Activated T-cell treated with anti-CD3 and anti-CD28 coated beads, Interleukin-2, amount 50 U/mL, for 72 hours (primary cell): ENCODE data around the gene IL1RAP. TPM values are rescaled to one million over a fixed set of nuclear protein-coding genes. Genes with fewer than 3 reads are reported as not detected.
"Not testable (repeated sequence)": the region's sequence is repeated elsewhere in the genome, so short reads cannot be mapped to it uniquely, and the experiment has no call there.

Experiments
- ATAC-seq, 2 donors: fragments of 150-1000 bp; cut with Tn5 transposase; replicated peaks in 1 of 2; 2 replicates each; pipeline ENCODE4 v1.10.0; 2021; ENCODE audit warnings: moderate library complexity in 2 of 2, mild to moderate bottlenecking in 1 of 2
- DNase-seq, 2 donors: peaks; one replicate each; pipeline ENCODE4 v3.0.0; 2021 to 2022; ENCODE audit warnings: mixed read lengths in 1 of 2
- H3K27ac Mint-ChIP-seq: one replicate; pipeline ENCODE4 v1.8.0; 2022; ENCODE audit warnings: mild to moderate bottlenecking, moderate library complexity, mixed read lengths
- H3K27me3 Mint-ChIP-seq: one replicate; pipeline ENCODE4 v1.8.0; 2022; ENCODE audit warnings: low read depth, mixed read lengths
- H3K36me3 Mint-ChIP-seq, 2 donors: one replicate each; pipeline ENCODE4 v1.8.0; 2022; ENCODE audit warnings: mixed read lengths in 2 of 2, mild to moderate bottlenecking in 1 of 2; ENCODE audit not compliant: insufficient read depth in 2 of 2
- H3K4me1 Mint-ChIP-seq: one replicate; pipeline ENCODE4 v1.8.0; 2022; ENCODE audit warnings: low read depth, mixed read lengths
- H3K4me3 Mint-ChIP-seq, 2 donors: one replicate each; pipeline ENCODE4 v1.8.0; 2022; ENCODE audit warnings: mild to moderate bottlenecking in 2 of 2, mixed read lengths in 2 of 2, moderate library complexity in 2 of 2
- H3K9me3 Mint-ChIP-seq, 2 donors: one replicate each; pipeline ENCODE4 v1.8.0; 2022; ENCODE audit warnings: mixed read lengths in 2 of 2
- total RNA-seq, 2 donors: library from RNA; stranded (reverse); gene quantifications; one replicate each; pipeline ENCODE4 v1.2.3, GENCODE V29; 2022

IL1RAP gene
- total RNA-seq, 2 donors from 2014 or later = 14.1 to 20.3 TPM

GRCh38 chr3:190518531-190518930 is 4.6 kb downstream of the IL1RAP start:
- not testable (repeated sequence) for H3K36me3 Mint-ChIP-seq, H3K27ac Mint-ChIP-seq, H3K4me3 Mint-ChIP-seq, DNase-seq, H3K27me3 Mint-ChIP-seq, ATAC-seq, H3K9me3 Mint-ChIP-seq
- peaks cover 48% of the 10 kb centered on the region for H3K4me1 Mint-ChIP-seq

GRCh38 chr3:190519886-190520285 is 6.0 kb downstream of the IL1RAP start:
- DNase-seq (no peak), ATAC-seq (no peak)
- H3K4me1 Mint-ChIP-seq = peaks cover 45% of the 10 kb centered on the region
- no peak overlapping the region for H3K27ac Mint-ChIP-seq
- H3K27me3 Mint-ChIP-seq = no peaks in the 10 kb centered on the region
- H3K36me3 Mint-ChIP-seq = peaks cover 3 to 7% of the 10 kb centered on the region in 2 donors
- no peak overlapping the region for H3K4me3 Mint-ChIP-seq
- H3K9me3 Mint-ChIP-seq = peaks cover 0 to 4% of the 10 kb centered on the region in 2 donors

GRCh38 chr3:190521998-190522397 is 8.1 kb downstream of the IL1RAP start:
- ATAC-seq (no peak), DNase-seq (no peak)
- H3K4me3 Mint-ChIP-seq = no peak overlapping the region
- H3K9me3 Mint-ChIP-seq = peaks cover 0 to 4% of the 10 kb centered on the region in 2 donors
- H3K27me3 Mint-ChIP-seq = no peaks in the 10 kb centered on the region
- H3K27ac Mint-ChIP-seq = no peak overlapping the region
- H3K4me1 Mint-ChIP-seq = peaks cover 29% of the 10 kb centered on the region
- peaks cover 3 to 8% of the 10 kb centered on the region in 2 donors for H3K36me3 Mint-ChIP-seq

- no peak overlapping the region for H3K27ac Mint-ChIP-seq
- peaks cover 22% of the 10 kb centered on the region for H3K4me1 Mint-ChIP-seq
- no peaks in the 10 kb centered on the region for H3K27me3 Mint-ChIP-seq
- DNase-seq = no peak
- no peak for ATAC-seq
- no peak overlapping the region for H3K4me3 Mint-ChIP-seq
- peaks cover 0 to 4% of the 10 kb centered on the region in 2 donors for H3K9me3 Mint-ChIP-seq
- peaks cover 3 to 8% of the 10 kb centered on the region in 2 donors for H3K36me3 Mint-ChIP-seq
Observed at GRCh38 chr3:190522621-190523222, 8.8 kb downstream of the IL1RAP start.

GRCh38 chr3:190524942-190525341 is 11.1 kb downstream of the IL1RAP start:
- DNase-seq = no peak
- H3K36me3 Mint-ChIP-seq = peaks cover 3 to 6% of the 10 kb centered on the region in 2 donors
- H3K4me3 Mint-ChIP-seq = no peak overlapping the region

GRCh38 chr3:190525634-190526033 is 11.7 kb downstream of the IL1RAP start:
- no peaks in the 10 kb centered on the region for H3K27me3 Mint-ChIP-seq
- peaks cover 0 to 2% of the 10 kb centered on the region in 2 donors for H3K9me3 Mint-ChIP-seq
- ATAC-seq (no peak), DNase-seq (no peak)
- H3K4me1 Mint-ChIP-seq = peaks cover 7% of the 10 kb centered on the region
- H3K27ac Mint-ChIP-seq = no peak overlapping the region
- H3K4me3 Mint-ChIP-seq = no peak overlapping the region
- peaks cover 3 to 6% of the 10 kb centered on the region in 2 donors for H3K36me3 Mint-ChIP-seq

More at GRCh38 chr3:190524942-190525341, 11.1 kb downstream of the IL1RAP start:
- ATAC-seq = no peak
- H3K27me3 Mint-ChIP-seq = no peaks in the 10 kb centered on the region
- H3K9me3 Mint-ChIP-seq = peaks cover 0 to 2% of the 10 kb centered on the region in 2 donors
- peaks cover 9% of the 10 kb centered on the region for H3K4me1 Mint-ChIP-seq
- H3K27ac Mint-ChIP-seq = no peak overlapping the region

GRCh38 chr3:190526787-190527762 is 13.2 kb downstream of the IL1RAP start:
- no peak for ATAC-seq
- peaks cover 3 to 6% of the 10 kb centered on the region in 2 donors for H3K36me3 Mint-ChIP-seq
- H3K4me1 Mint-ChIP-seq = peaks cover 7% of the 10 kb centered on the region
- no peak overlapping the region for H3K27ac Mint-ChIP-seq
- peaks cover 0 to 2% of the 10 kb centered on the region in 2 donors for H3K9me3 Mint-ChIP-seq
- DNase-seq = no peak
- H3K4me3 Mint-ChIP-seq = no peak overlapping the region
- no peaks in the 10 kb centered on the region for H3K27me3 Mint-ChIP-seq

GRCh38 chr3:190528706-190529105 is 14.8 kb downstream of the IL1RAP start:
- Mint-ChIP-seq H3K27me3 (no peaks in the 10 kb centered on the region), H3K4me3 (no peak overlapping the region), H3K4me1 (peaks cover 14% of the 10 kb centered on the region), H3K27ac (no peak overlapping the region), H3K9me3 (no peaks in the 10 kb centered on the region), H3K36me3 (peaks cover 2 to 8% of the 10 kb centered on the region in 2 donors)
- ATAC-seq (no peak), DNase-seq (no peak)

- DNase-seq = no peak
- no peak for ATAC-seq
- Mint-ChIP-seq H3K4me1 (peaks cover 19% of the 10 kb centered on the region), H3K27ac (no peak overlapping the region), H3K9me3 (no peaks in the 10 kb centered on the region), H3K36me3 (peaks cover 2 to 7% of the 10 kb centered on the region in 2 donors), H3K27me3 (no peaks in the 10 kb centered on the region), H3K4me3 (no peak overlapping the region)
Observed at GRCh38 chr3:190531406-190531805, 17.5 kb downstream of the IL1RAP start.

GRCh38 chr3:190532731-190533203 is 18.9 kb downstream of the IL1RAP start:
- H3K9me3 Mint-ChIP-seq = no peaks in the 10 kb centered on the region
- peaks cover 2 to 7% of the 10 kb centered on the region in 2 donors for H3K36me3 Mint-ChIP-seq
- no peak overlapping the region for H3K4me3 Mint-ChIP-seq
- peaks cover 25% of the 10 kb centered on the region for H3K4me1 Mint-ChIP-seq
- ATAC-seq (no peak), DNase-seq (no peak)
- H3K27me3 Mint-ChIP-seq = no peaks in the 10 kb centered on the region
- H3K27ac Mint-ChIP-seq = no peak overlapping the region

GRCh38 chr3:190533511-190534281 is 19.8 kb downstream of the IL1RAP start:
- H3K36me3 Mint-ChIP-seq = peaks cover under 1 to 6% of the 10 kb centered on the region in 2 donors
- no peaks in the 10 kb centered on the region for H3K27me3 Mint-ChIP-seq
- H3K4me3 Mint-ChIP-seq = no peak overlapping the region
- peaks cover 0 to under 1% of the 10 kb centered on the region in 2 donors for H3K9me3 Mint-ChIP-seq
- DNase-seq (no peak), ATAC-seq (no peak)
- peaks cover 34% of the 10 kb centered on the region for H3K4me1 Mint-ChIP-seq
- H3K27ac Mint-ChIP-seq = peak overlapping the region; percentile 64

- peak overlapping the region; percentile 64 for H3K27ac Mint-ChIP-seq
- peaks cover 0 to 3% of the 10 kb centered on the region in 2 donors for H3K9me3 Mint-ChIP-seq
- no peak overlapping the region for H3K4me3 Mint-ChIP-seq
- H3K27me3 Mint-ChIP-seq = no peaks in the 10 kb centered on the region
- H3K4me1 Mint-ChIP-seq = peaks cover 37% of the 10 kb centered on the region
- ATAC-seq (no peak), DNase-seq (no peak)
- H3K36me3 Mint-ChIP-seq = peaks cover 0 to 6% of the 10 kb centered on the region in 2 donors
Observed at GRCh38 chr3:190534386-190534785, 20.5 kb downstream of the IL1RAP start.
